Dermis blood vessel endothelial cell (primary cell): Measurements from ENCODE around the gene ENAH. TPM values are rescaled to one million over a fixed set of nuclear protein-coding genes. Genes with fewer than 3 reads are reported as not detected.
A peak's percentile ranks its signal among the peaks of the same experiment; 100 is the strongest.

Experiments used
- DNase-seq: peaks from one replicate; pipeline ENCODE4 v3.0.0; 2010
- total RNA-seq: library from RNA; depleted of rRNA; stranded (reverse); fragments of >200 nt; gene quantifications from 2 replicates; pipeline ENCODE4 v1.2.3, GENCODE V29; 2014

The ENAH gene
- total RNA-seq, 1 donor from 2014 or later = 47.0 TPM

DNA sequence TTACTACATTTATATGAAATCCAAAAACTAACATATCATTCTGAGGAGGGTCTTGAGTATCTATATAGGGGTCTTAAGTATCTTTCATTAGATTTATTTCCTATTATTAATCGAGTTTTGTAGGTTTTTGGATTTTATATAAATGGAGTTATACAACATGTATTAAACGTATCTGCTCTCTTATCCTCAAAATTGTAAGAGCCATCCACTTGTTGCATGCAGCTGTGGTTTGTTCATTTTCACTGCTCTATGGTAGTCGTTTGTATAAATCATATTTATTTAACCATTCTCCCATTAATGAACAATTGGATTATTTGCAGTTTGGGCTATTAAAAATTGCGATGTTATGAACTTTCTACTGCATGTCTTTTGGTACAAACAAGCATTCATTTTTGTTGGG lies 97.1 kb downstream of the ENAH start:
- no peak for DNase-seq

DNA sequence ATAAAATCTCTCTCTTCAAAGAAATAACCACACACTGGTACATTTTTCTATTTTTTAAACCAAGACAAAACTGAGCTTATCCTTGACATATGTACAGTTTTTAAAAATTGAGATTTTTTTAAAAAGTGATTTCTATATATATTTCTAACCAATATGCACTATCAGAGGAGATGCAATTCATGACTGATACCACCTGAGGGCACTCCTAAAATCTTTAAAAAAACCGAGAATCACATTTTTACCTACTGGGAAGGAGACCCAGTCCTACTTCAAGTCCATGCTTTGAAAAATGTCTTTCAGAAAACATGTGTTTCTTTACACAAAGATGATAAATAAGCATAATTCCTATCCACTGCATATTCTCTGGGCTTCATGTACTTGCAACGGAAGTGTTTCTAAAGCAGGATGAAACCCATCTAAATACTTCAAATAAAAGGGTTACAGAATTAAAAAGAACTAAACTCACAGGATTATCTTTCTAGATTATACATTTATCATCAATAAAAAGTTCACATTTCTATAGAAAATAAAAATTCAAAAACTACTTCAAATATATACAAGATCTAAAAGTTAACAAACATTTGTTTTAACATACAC lies 98.6 kb downstream of the ENAH start:
- peak; percentile 65 for DNase-seq

DNA sequence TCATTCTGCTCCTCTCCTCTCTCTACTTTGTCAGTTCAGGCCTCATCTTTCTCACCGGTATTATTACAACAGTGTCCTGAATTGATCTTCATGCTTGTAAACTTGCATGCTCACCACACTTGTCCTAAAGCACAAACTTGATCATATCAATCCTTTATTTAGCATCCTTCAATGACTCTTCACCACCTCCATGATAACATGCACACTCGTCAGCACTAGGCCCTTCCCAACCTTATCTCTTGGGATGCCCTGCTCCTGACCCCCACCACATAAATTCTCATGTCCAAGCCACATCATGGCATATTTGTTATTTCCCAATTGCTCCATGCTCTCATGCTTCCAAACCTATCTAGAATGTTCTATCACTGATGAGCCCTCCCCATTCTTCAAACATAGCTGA lies 103.1 kb downstream of the ENAH start:
- no peak for DNase-seq

DNA sequence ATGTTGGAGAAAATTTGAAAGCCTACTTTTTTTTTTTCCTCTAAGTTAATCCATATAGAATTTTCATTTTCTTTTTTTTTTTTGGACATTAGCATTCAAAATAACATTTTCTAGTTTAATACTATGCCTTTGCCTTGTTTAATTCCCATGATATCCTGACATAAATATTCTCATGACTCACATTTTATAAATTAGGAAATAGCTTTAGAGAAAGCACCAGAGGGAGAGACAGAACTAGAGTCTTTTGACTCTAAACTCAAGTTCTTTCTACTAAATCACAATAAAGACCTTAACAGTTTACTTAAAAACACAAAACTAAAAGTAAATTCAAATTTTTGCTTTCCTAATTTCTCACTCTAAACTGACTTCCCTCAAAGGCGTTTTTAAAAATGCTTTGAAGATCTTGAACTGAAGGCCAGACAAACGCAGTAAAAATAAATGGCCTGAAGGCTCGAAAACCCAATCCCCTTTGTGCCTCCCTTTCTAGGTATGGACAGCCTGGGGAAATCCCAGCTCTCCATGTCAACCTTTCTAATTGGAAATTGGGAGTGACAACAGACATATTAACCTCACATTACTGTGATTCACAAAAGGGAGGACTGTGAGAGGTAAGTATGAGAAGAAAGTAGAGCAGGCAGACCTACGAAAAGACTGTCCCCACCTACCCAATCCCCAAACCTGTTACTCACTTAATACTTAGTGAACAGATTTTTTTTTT lies 104.6 kb downstream of the ENAH start:
- no peak for DNase-seq

DNA sequence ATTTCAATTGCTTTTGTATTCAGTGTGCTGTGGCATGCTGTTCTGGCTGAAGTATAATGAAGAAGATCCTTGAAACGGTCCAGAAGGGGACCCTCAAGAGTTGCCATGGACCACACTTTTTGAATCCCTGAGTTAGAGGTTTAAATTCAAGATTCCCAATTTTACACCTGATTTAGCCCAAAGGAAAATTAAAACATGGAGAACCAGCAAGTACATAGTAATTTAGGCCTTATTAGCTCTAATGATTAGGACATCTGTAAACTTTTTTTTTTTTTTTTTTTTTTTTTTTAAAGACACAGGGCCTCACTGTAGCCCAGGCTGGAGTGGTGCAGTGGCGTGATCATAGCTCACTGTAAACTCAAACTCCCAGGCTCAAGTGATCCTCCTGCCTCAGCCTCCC lies 107.3 kb downstream of the ENAH start:
- no peak for DNase-seq

DNA sequence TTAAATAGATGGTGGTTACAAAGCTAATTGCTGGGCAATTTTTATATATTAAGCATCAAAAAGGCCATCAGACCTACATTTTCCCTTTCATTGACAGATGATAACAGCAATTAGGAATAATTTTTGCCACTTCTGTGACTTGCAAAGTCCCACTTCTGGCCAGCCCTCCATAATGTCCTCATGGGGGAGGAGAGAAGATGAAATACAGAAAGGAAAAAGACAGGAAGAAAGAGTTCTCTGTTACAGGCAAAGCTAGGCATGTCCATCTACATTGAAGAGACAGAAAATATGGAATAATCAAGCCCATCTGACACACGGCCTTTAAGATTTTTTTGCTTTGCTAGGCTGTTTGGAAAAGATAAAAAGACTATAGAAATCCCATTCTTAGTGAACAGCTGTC lies 108.0 kb downstream of the ENAH start:
- DNase-seq = no peak

DNA sequence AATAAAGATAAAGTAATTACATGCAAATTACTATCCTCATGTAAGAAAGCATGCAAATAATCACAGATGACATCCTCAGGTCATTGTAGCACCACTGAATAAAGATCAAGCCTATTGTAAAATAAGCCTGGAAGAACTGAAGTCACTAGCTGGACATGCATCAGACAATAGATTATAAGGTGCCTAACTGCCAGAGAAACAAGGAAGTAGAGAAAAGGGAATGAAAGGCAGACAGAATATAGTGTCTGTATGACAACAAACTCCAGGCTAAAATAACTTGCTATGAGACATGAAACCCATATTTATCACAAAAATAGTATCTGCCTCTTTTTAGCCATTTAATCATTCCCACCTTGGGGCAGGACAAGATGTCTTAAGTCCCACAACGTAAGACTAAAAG lies 108.7 kb downstream of the ENAH start:
- peak; percentile 10 for DNase-seq

DNA sequence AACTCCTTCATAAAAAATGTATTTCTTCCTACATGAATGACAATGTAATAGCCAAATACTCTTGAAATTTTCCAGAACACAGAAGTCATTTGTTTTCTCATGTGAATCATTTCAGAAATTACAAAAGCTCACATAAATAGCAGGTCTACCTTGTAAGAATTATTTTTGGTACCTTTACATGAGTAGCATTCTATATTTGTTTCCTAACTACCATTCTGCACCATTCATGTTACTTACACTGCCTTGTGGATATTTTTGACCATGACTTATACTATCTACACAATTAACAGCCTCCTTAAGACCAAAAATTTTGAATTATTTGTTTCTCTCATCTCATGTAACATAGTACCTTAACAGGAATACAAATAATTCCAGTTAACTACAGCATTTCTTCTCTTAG lies 109.6 kb downstream of the ENAH start:
- no peak for DNase-seq

DNA sequence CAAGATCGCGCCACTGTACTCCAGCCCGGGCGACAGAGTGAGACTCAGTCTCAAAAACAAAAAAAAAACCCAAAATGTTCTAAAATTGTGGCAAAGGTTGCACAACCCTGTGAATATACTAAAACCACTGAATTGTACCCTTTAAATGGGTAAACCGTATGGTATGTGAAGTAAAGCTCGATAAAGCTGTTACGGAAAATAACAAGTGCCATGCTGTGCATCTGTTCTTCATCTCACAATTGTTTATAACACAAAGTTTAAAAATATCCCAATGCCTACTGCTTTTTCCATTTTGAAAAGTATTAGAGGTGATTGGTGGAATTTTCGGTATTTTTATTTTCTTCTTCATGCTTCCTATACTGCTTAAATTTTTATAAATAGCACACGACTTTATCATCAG lies 111.5 kb downstream of the ENAH start:
- no peak for DNase-seq

DNA sequence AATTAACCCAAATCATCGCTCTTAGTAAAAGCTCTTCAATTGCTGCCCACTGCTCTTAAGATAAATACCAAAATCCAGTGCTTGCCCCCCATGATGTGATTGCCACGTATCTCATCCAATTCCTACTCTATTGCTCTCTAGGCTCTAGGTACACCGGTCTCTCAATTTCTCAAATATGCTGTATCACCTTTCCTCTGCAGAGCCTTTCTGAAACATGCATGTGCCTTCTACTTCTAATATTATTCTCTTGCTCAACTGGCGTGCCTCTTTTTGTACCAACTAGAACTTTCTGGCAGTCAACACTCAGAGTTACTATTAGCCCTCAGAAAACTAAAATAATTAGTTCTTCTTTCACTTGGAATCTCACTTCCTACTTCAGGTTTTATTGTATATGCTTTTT lies 113.3 kb downstream of the ENAH start:
- no peak for DNase-seq

DNA sequence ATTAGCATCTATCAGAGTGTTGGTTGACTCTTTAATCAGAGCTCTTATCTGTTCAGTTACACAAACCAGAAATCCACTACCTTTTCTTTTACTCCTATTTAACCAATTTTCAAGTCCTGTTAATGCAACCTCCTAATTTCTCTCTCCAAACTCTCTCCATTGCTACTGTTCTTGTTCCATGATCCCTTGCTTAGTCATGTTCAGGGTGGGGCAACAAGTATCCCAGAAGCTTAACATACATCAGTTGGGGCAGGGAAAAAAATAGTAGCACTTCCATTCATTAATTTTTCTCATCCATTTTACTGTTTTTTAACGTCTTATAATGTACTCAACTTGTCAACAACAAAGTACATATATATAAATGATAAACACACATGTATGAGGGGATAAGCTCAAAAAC lies 113.9 kb downstream of the ENAH start:
- no peak for DNase-seq

DNA sequence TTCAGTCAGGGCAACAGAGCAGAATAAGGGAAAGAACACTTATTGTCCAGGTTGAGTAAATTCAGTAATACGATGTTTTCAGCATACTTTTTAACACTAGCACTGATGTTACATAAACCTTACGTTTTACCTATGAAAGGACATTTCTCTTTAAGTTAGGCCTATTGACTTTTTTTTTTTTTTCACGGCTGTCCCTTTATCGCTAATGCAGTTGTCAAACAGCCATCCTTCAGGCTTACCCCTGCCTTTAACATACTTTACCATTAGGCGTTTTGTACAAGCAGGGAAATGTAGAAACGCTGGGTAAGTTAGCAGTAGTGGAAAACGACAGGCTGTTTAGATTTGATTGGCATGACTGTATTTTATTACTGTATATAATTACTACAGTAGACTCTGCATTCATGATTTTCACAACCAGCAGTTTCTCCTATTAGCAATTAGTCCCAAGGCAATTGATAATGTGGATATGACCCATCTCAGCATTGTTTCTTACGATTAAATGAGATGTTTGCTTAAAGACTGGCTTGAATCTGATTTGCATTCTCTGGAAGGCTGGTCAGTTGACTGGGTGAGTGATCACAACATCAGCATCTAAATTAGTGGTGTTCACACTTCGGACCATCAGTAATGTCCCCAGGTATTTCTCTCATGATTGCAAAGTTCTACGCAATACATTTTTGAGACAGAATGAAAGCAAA lies 115.2 kb downstream of the ENAH start:
- no peak for DNase-seq

DNA sequence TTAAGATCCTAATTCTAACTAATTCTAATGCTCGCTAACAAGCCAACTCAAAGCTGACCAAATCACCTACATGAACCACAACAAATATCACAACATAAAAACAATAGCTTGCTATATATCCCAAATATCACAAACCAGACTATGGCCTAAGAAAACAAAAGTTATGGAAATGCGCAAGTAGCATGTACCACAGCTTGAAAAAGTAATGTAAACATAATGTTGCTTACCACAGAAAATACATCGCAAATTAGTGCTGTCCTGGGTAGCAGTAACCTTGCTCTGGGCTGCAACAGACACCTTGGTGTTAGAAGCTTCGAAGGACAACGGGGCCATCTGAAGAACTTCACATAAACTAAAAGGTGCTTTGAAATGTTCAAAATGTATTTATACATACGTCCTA lies 117.6 kb downstream of the ENAH start:
- DNase-seq = no peak

DNA sequence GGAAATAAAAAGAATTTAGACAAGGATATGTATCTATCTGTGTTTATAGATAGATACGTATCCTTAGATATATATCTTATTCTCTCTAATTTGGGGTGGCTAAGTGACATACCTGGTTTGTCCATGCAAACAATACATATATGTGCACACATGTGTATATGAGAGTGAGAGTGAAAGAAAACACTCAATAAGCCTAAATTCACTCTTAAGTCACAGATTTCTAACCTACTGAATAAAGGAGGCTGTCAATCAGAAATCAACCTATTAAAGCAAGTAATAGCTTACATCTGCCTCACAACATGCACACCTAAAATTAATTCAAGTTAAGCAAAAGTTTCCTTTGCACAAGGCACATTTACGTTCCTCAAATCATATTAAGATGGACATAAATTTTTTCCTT lies 118.2 kb downstream of the ENAH start:
- DNase-seq = no peak

DNA sequence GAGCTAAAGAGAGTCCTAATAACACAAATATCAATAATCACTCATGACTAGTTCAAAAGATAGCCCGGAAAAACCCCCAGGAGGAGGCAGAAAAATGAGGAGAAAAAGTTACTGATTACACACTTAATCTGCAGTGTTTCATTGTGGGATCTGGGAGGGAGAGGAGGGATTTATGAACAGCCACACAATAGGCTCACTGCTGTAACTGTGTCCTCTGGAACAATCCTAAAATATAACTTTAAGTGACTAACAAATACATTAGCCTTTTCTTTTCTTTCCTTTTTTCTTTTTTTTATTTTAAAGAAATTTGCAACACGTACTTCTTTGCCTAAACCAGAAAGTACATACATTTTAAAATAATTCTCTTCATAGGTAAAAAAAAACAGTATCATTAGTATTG lies 118.8 kb downstream of the ENAH start:
- DNase-seq = no peak

DNA sequence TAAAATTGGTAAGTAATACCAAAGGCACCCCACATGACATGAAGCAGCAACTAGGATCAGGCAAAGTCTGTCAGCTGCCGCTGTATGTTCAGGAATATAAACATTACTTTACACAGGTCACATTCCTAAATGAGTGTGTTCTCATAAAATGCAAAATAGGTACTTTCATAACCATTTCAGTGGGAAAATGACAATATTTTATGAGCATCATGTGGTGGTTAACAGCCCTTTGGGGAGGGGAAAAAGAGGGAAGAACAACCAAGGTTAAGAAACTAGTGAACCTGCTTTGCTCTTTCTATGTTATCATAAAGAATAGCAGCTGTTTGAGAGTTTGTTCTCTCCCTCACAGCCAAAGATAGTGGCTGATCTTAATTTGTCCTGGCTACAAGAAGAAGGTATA lies 119.7 kb downstream of the ENAH start:
- DNase-seq = no peak

DNA sequence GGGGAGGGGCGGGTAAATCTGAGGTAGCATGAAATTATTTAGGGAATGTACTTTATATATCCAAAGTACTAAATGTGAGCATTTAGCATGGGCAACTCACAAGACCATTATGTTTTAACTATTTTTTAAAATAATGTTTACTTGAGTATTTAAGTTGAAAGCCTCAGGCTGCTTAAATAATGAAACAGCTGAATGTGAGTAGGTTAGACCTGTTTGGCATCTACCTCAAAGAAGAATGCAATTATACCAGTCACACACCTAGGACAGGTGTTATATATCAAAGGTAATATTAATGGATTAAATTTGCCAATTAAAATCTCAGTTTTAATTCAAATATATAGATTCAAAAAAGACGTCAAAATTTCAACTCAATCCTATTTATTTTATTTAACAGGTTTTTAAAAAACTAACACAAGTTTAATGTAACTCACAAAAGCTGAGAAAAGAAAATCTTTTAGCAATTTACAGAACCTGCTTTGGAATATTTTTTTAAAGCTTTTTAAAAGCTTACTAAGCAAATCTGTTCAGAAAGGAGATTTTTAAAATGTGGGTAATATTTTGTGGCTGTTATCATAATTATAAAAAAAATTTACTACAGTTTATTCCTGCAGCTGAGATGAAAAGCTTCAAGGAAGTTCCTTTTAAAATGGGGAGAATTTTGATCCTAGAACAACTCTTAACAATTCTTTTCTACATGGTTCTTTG lies 120.5 kb downstream of the ENAH start:
- DNase-seq = no peak

DNA sequence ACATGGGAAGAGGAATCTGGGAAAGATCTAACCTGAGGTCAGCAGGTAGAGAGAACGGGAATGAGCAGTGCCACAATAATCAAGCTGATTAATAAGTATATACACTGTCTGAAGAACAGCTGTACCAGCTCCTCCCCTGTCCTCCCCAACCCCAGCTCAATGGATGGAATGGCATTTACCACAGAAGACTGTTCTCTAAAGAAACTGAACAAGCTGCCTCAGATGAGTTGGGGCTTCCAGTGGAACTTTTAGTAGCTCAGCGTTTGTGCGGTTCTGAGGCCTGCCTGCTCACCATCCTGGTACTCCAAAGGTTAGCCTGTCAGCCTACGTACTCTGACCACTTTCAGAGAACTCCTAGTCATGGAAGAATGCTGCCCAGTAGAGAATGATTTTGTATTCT lies 123.2 kb downstream of the ENAH start:
- no peak for DNase-seq

DNA sequence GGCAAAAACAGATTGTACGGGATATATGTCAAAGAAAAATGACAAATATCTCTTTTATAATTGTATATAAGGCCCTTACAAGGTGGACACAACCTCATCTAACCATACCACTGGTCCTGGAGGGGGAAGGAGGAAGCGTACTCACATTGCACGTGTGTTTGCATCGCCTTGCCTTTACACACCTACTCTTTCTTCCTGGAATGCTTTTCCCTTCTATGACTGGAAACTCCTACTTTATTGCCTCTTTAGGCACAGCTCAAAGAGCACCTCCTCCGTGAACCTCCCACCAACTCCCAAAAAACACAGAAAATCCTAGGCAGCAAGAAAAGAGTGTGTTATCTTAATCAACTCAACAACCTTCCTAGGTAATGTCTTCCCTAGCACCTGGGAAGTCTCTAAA lies 125.3 kb downstream of the ENAH start:
- no peak for DNase-seq

DNA sequence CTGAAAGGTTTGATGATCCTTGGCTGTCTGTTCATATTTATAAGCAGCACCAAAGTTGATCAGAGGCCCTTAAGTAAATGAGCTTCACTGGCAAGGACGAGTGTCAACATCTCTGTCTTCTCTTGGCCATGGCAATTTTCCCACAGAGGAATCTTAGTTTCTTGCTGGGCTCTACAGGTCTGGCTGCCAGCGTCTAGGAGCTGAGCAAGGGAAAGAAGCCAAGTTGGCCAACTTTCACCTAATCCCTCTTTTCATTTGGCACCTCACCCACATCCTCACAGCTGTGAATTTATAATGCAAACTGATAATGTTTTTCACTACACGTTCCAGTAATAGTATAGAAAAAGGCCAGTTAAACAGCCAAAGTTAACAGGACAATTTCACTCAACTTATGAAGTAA lies 126.0 kb downstream of the ENAH start:
- DNase-seq = no peak

DNA sequence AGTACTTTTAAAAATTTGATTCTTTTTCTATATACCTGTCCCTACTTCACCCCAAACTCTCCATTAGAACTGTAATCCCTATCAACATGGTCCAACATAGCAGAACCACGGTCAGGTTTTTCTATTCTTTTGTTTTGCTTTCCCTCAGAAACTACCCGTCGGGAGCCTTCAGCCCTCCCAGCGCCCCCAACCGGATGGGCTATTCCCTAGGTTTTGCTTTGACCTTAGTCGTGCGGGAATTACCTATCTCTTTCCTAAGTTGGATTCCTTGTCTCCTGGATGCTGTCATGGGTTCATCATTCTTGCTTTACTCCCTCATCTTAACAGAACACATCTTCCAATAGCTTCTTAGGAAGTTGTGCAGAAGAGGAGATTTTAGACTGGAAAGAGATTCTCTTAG lies 127.5 kb downstream of the ENAH start:
- DNase-seq = no peak

DNA sequence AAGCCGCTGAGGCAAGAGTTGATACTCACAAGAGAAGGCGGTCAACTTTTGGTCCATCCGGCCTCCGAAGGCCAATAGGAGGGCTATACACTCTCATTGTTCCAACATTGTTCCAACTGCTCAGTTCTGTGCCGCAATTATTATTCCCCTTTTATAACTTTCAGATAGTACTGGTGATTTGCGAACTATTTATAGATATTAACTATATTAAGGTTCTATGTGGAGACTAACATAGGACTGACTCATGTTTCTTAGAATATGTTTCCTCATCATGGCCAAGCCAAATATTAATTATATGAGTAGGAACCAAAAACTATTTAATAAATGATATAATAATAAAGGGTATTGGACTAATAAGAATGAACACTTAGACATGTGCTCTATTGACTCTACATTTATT lies 128.4 kb downstream of the ENAH start:
- no peak for DNase-seq

DNA sequence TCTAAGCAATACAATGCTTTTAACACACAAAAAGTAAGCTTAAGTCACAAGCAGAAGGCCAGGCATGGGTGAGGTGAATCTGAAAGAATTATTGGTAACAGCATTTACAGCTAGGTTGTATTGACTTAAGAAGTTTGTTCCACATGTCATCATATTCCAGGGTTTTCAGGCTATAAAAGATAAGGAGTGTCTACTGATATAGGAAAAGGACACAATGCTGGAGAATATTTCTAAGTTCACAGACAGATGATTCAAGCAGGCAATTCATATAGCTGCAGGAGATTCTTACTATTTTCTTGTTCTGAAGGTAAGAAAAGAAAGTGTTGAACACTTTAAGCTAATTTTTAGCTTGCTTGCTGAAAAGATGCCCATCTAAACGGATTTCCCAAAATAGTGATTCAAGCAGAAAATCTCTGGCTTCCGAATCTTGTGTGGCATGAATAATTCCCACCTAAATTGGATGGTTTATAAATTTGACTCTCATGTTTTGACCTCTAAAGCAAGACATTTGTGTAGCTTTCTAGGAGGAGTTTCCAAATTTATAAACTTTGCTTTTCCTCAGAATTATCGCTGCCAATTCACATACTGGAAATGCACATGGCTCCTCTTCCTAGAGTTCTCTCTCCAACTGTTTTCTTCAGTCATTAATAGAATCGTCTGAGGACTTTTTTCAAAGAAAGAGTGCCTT lies 129.5 kb downstream of the ENAH start:
- DNase-seq = no peak
